ENCODE results near the gene SCARB1.

Gene SCARB1

GRCh38 chr12:124754949-124755800 lies 108.5 kb downstream of the SCARB1 start:
- no peak for DNase-seq

- no peak for DNase-seq
Measured at GRCh38 chr12:124754491-124754890, 109.2 kb downstream of the SCARB1 start.

GRCh38 chr12:124753993-124754392 lies 109.7 kb downstream of the SCARB1 start:
- no peak for DNase-seq

- no peak for DNase-seq
Measured at GRCh38 chr12:124753228-124753591, 110.5 kb downstream of the SCARB1 start.

GRCh38 chr12:124752437-124753227 lies 111.0 kb downstream of the SCARB1 start:
- DNase-seq, result no peak

GRCh38 chr12:124751654-124752355 lies 111.9 kb downstream of the SCARB1 start:
- DNase-seq, result no peak

GRCh38 chr12:124750787-124751471 lies 112.7 kb downstream of the SCARB1 start:
- no peak for DNase-seq

GRCh38 chr12:124750149-124750656 lies 113.5 kb downstream of the SCARB1 start:
- no peak for DNase-seq

GRCh38 chr12:124749725-124750124 lies 113.9 kb downstream of the SCARB1 start:
- DNase-seq, result no peak

- no peak for DNase-seq
Measured at GRCh38 chr12:124747426-124748161, 116.1 kb downstream of the SCARB1 start.

GRCh38 chr12:124746649-124747425 lies 116.8 kb downstream of the SCARB1 start:
- no peak for DNase-seq

GRCh38 chr12:124745891-124746570 lies 117.6 kb downstream of the SCARB1 start:
- no peak for DNase-seq

GRCh38 chr12:124745465-124745890 lies 118.2 kb downstream of the SCARB1 start:
- DNase-seq, result no peak

GRCh38 chr12:124744659-124745464 lies 118.8 kb downstream of the SCARB1 start:
- no peak for DNase-seq

- no peak for DNase-seq
Measured at GRCh38 chr12:124744273-124744640, 119.4 kb downstream of the SCARB1 start.

- no peak for DNase-seq
Measured at GRCh38 chr12:124743479-124744272, 120.0 kb downstream of the SCARB1 start.

GRCh38 chr12:124742678-124743077 lies 121.0 kb downstream of the SCARB1 start:
- DNase-seq, result no peak

GRCh38 chr12:124742111-124742510 lies 121.6 kb downstream of the SCARB1 start:
- no peak for DNase-seq

- no peak for DNase-seq
Measured at GRCh38 chr12:124741211-124741610, 122.5 kb downstream of the SCARB1 start.

Measured in activated CD8-positive, alpha-beta memory T cell treated with anti-CD3 and anti-CD28 coated beads, Interleukin-2, amount 50 U/mL, for 48 hours (primary cell).